HG03571 (cell line): ENCODE data around the gene CUEDC1.
"Not testable (repeated sequence)": the region's sequence is repeated elsewhere in the genome, so short reads cannot be mapped to it uniquely, and the experiment has no call there.

Experiments used
- ATAC-seq: cut with Tn5 transposase; IDR thresholded peaks from one replicate; pipeline ENCODE4 v1.9.1; 2021; ENCODE audit not compliant: unreplicated experiment

CUEDC1 gene

GRCh38 chr17:57846056-57846945, 108.9 kb downstream of the CUEDC1 start:
- ATAC-seq, result not testable (repeated sequence)

- no peak for ATAC-seq
Observed at GRCh38 chr17:57842280-57842679, 112.9 kb downstream of the CUEDC1 start.

GRCh38 chr17:57839571-57839923, 115.7 kb downstream of the CUEDC1 start:
- ATAC-seq, result no peak

- no peak for ATAC-seq
Observed at GRCh38 chr17:57838857-57839570, 116.2 kb downstream of the CUEDC1 start.

- ATAC-seq, result no peak
Observed at GRCh38 chr17:57838453-57838852, 116.8 kb downstream of the CUEDC1 start.

- no peak for ATAC-seq
Observed at GRCh38 chr17:57835333-57835900, 119.8 kb downstream of the CUEDC1 start.

GRCh38 chr17:57834146-57834741, 121.0 kb downstream of the CUEDC1 start:
- no peak for ATAC-seq

GRCh38 chr17:57833179-57833939, 121.9 kb downstream of the CUEDC1 start:
- ATAC-seq, result no peak

GRCh38 chr17:57832314-57833178, 122.7 kb downstream of the CUEDC1 start:
- ATAC-seq, result no peak

- ATAC-seq, result no peak
Observed at GRCh38 chr17:57830880-57831279, 124.3 kb downstream of the CUEDC1 start.

GRCh38 chr17:57823469-57824401, 131.5 kb downstream of the CUEDC1 start:
- no peak for ATAC-seq

GRCh38 chr17:57819867-57820266, 135.3 kb downstream of the CUEDC1 start:
- no peak for ATAC-seq

GRCh38 chr17:57819285-57819684, 135.9 kb downstream of the CUEDC1 start:
- ATAC-seq, result no peak

GRCh38 chr17:57818066-57818465, 137.1 kb downstream of the CUEDC1 start:
- ATAC-seq, result no peak

- ATAC-seq, result no peak
Observed at GRCh38 chr17:57817299-57817698, 137.9 kb downstream of the CUEDC1 start.

GRCh38 chr17:57814421-57814820, 140.8 kb downstream of the CUEDC1 start:
- no peak for ATAC-seq

- ATAC-seq, result no peak
Observed at GRCh38 chr17:57811638-57812280, 143.5 kb downstream of the CUEDC1 start.
